HepG2 (cell line): ENCODE data around the gene TRAPPC12. TPM values are rescaled to one million over a fixed set of nuclear protein-coding genes. Genes with fewer than 3 reads are reported as not detected.
A peak's percentile ranks its signal among the peaks of the same experiment; 100 is the strongest.

Source experiments
- ELF1 ChIP-seq: sonication (generic); formaldehyde crosslinking; IDR thresholded peaks from 2 replicates; pipeline ENCODE4 v1.4.0; 2020; ENCODE audit warnings: missing genetic modification reagents
- FOXA1 ChIP-seq, 2 experiments: fragments of 450-650 bp in 1 of 2; sonication (generic) in 1 of 2; formaldehyde crosslinking in 1 of 2; IDR thresholded peaks; 2 replicates each; pipeline versions ENCODE4 v1.4.0 to v1.6.1; 2016 to 2020; ENCODE audit warnings: missing genetic modification reagents in 1 of 2
- HMG20A ChIP-seq: IDR thresholded peaks from 2 replicates; pipeline ENCODE4 v1.6.1; 2016; ENCODE audit warnings: borderline replicate concordance
- KDM6A ChIP-seq: IDR thresholded peaks from 2 replicates; pipeline ENCODE4 v1.6.1; 2016; ENCODE audit warnings: low read depth
- KMT2B ChIP-seq: IDR thresholded peaks from 2 replicates; pipeline ENCODE4 v1.6.1; 2016; ENCODE audit warnings: missing genetic modification reagents, missing compliant biosample characterization
- MTF1 ChIP-seq: sonication (generic); formaldehyde crosslinking; IDR thresholded peaks from 2 replicates; pipeline ENCODE4 v1.5.0; 2020; ENCODE audit warnings: missing genetic modification reagents
- MYC ChIP-seq: sonication (generic); formaldehyde crosslinking; IDR thresholded peaks from 2 replicates; pipeline ENCODE4 v1.9.0; 2021; ENCODE audit warnings: missing genetic modification reagents, borderline replicate concordance
- SNAPC4 ChIP-seq: sonication (generic); formaldehyde crosslinking; IDR thresholded peaks from 2 replicates; pipeline ENCODE4 v1.4.0; 2020; ENCODE audit warnings: mild to moderate bottlenecking, missing genetic modification reagents
- THAP9 ChIP-seq: sonication (generic); formaldehyde crosslinking; IDR thresholded peaks from 2 replicates; pipeline ENCODE4; 2020; ENCODE audit warnings: missing genetic modification reagents, mild to moderate bottlenecking, borderline replicate concordance
- YEATS4 ChIP-seq: sonication (generic); formaldehyde crosslinking; IDR thresholded peaks from 2 replicates; pipeline ENCODE4 v1.4.0; 2020; ENCODE audit warnings: missing genetic modification reagents, borderline replicate concordance
- ZBTB25 ChIP-seq: IDR thresholded peaks from 2 replicates; pipeline ENCODE4 v1.6.1; 2018; ENCODE audit warnings: missing genetic modification reagents
- ZBTB4 ChIP-seq: sonication (generic); formaldehyde crosslinking; IDR thresholded peaks from 2 replicates; pipeline ENCODE4 v1.4.0; 2020; ENCODE audit warnings: missing genetic modification reagents, mild to moderate bottlenecking, borderline replicate concordance
- ZBTB43 ChIP-seq: sonication (generic); formaldehyde crosslinking; conservative IDR thresholded peaks from 2 replicates; pipeline ENCODE4 v1.4.0; 2020; ENCODE audit warnings: missing genetic modification reagents
- polyA plus RNA-seq, 8 experiments: library from polyadenylated mRNA; depleted of rRNA in 3 of 8; stranded (reverse) in 7 of 8; unstranded in 1 of 8; fragments of >200 nt; fragmentation: Illumina TruSeq in 4 of 8; extraction: Trizol in 4 of 8; gene quantifications; 2 replicates each; pipeline versions ENCODE4 v1.2.1 to v1.2.3, GENCODE V29; 2011 to 2016; ENCODE audit warnings: low read depth in 4 of 8, missing spikeins in 1 of 8, mixed read lengths in 1 of 8; ENCODE audit not compliant: insufficient read depth in 1 of 8
- total RNA-seq, 5 experiments: library from RNA; depleted of rRNA; stranded (reverse); fragments of >200 nt; fragmentation: Illumina TruSeq; extraction: Trizol; gene quantifications; 2 replicates each; pipeline ENCODE4 v1.2.3, GENCODE V29; 2016; ENCODE audit warnings: low read depth in 1 of 5

The TRAPPC12 gene
- total and polyA plus RNA-seq, 2 of the 13 experiments (the other 11 are each of a cell fraction or from before 2014, with no cell fraction given) = 46.4 to 97.7 TPM

GRCh38 chr2:3369340-3370181 lies 9.9 kb upstream of the TRAPPC12 start (continued):
- TF ChIP-seq YEATS4 (CRISPR knock-in tag) = peak; percentile 62; the same call in 1 of the 2 replicates
- TF ChIP-seq KMT2B (CRISPR knock-in tag) = peak; percentile 75; the same call in 1 of the 2 replicates
- TF ChIP-seq FOXA1 (IDR thresholded peaks at IDR 0.05) = peak; percentile 67
- peak; percentile 97 for TF ChIP-seq FOXA1 (CRISPR knock-in tag; IDR thresholded peaks at IDR 0.05)
- 0 out of 2 replicates have a peak, but pooled peaks have one; percentile 44 for TF ChIP-seq ZBTB25 (CRISPR knock-in tag)
- 0 out of 2 replicates have a peak, but pooled peaks have one; percentile 48 for TF ChIP-seq SNAPC4
- TF ChIP-seq HMG20A (CRISPR knock-in tag) = peak; percentile 31; the same call in 1 of the 2 replicates
- TF ChIP-seq THAP9 (CRISPR knock-in tag) = peak; percentile 64; the same call in 1 of the 2 replicates
- peak; percentile 79; the same call in 1 of the 2 replicates for TF ChIP-seq MYC (CRISPR knock-in tag)
- TF ChIP-seq ZBTB4 = peak; percentile 44; the same call in 1 of the 2 replicates
- 0 out of 2 replicates have a peak, but pooled peaks have one; percentile 40 for TF ChIP-seq ELF1 (CRISPR knock-in tag)
- peak; percentile 66; the same call in 1 of the 2 replicates for TF ChIP-seq KDM6A (CRISPR knock-in tag)
- TF ChIP-seq ZBTB43 = peak; percentile 63; the same call in 1 of the 2 replicates
- TF ChIP-seq MTF1 = peak; percentile 77; the same call in 1 of the 2 replicates
